ENCODE data around the gene NIN.

NIN gene

DNA sequence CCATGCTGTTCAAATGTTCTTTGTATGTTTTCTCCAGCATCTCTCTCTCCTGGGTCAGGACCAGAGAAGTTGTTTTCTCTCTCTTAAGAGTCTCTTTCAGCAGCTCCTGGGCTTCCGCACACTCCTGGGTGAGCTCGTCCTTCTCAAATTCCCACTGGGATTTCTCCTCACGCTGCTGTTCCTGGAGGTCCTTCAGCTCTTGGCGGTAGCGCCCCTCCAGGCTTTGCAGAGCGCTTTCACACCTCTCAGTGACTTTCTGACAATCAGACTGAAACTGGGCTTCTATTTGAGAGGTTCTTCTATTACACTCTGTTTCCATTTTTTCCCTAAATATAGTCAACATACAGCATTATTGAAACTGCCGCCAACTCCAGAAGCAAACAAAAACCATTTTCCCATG, 72.7 kb downstream of the NIN start:
- no peak for DNase-seq

GRCh38 chr14:50757702-50758101, 73.3 kb downstream of the NIN start:
- DNase-seq, result no peak

GRCh38 chr14:50756300-50756699, 74.7 kb downstream of the NIN start:
- DNase-seq, result no peak

- no peak for DNase-seq
These were observed 80.6 kb downstream of the NIN start for GRCh38 chr14:50750323-50750722.

GRCh38 chr14:50745401-50746058, 85.4 kb downstream of the NIN start:
- DNase-seq, result no peak

DNA sequence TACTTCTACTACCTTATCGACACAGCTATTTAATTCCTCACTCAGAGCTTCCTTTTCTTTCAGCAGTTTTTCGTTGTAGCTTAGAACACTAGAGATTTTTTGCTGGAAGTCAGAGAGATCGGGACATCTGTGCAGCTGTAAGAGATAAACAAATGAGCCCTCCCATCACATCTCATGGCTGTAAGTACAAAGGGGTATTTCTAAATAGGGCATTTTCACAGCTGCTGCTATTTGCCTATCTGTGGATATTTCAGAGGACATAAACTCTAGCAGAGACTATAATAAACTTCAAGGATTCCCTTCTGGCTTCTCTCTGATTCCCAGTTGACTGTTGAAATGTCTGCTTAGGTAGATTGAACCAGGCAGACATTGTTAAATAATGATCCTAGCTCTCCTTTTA, 86.7 kb downstream of the NIN start:
- DNase-seq, result no peak

DNA sequence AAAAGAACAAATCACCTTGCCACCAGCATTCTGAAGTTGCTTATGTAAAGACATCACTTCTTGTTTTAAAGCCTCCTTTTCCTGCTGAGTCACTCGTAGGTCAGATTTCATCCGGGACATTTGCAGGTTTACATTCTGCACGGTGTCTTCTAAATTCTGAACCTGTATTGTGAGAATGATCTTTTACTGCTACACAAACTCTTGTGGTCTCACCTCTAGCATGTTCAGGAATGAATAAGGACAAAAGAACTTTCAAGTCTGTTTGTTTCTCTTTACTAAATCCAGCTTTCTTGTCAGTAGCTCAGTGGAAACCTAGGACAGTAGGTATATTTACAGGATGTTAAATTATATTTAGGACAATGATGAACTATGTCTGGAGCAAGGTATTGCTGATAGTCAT, 89.4 kb downstream of the NIN start:
- no peak for DNase-seq

DNA sequence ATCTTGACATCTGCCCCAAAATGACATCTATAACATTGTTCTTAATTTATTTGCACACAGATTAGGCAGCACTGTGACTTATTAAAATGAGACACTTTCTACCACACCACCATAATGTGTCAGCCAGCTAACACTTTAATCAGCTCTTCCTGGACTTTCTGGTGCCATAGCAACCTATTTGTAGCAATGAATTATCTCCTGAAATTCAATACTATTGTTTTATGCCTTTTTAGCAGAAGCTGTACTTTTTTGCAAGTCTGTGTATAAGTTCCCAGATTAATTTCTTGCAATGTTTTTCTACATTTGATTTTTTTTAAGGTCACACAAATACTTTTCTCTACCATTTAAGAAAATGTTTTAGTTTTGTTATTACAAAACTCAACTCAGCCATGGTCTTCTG, 90.1 kb downstream of the NIN start:
- no peak for DNase-seq

GRCh38 chr14:50739186-50739585, 91.8 kb downstream of the NIN start:
- no peak for DNase-seq

GRCh38 chr14:50736932-50737419, 94.0 kb downstream of the NIN start:
- DNase-seq, result no peak

DNA sequence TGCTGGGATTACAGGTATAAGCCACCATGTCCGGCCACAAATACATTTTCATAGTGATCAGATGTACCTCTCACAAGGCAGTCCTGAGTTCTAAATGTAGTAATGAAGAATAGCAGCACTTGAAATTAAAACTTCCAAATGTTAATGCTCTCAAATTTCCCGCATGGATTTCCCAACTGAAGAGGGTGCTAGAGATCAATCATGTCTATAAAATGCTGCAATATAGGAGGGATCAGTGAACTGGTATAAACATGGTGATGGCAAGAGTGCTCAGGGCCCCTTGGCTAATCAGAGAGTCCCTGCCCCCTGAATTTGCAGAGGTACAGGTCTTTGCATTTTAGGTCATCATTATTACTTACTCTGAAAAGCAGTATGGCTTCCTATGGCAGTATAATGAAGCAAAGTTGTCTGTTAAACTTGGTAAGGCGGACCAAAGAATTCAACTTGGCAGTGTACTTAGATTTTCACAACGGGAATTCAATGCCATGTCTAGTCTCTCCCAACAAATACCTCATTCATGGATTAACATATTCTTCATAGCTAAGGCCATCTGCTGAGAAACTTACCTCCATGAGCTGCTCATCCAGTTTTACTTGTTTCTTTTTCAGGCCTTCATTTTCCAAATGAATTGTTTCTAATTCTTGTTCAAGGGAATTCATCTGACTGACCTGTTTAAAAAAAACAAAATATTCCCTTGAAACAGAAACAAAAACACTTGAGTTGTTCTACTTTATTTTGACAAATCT, 95.8 kb downstream of the NIN start:
- no peak for DNase-seq

GRCh38 chr14:50733494-50733893, 97.5 kb downstream of the NIN start:
- no peak for DNase-seq

DNA sequence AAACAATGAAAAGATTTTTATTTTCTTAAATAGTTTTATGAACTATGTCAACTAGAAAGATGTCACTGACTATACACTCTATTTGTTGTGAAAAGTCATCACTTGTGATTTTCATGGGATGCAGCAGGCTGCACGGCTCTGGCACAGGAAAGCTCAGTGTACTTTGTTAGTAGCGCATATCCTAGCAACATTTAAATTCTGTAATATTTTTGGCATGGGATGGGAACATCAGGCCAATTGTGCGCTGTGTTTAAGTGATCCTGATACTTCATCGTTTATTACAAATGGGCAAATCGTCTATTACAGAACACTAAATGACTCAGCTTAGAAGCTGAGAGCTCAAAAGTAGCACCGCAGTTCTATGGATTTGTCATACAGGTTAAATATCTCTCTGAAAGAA, 102.1 kb downstream of the NIN start:
- no peak for DNase-seq

- no peak for DNase-seq
These were observed 104.4 kb downstream of the NIN start for GRCh38 chr14:50726372-50727107.

DNA sequence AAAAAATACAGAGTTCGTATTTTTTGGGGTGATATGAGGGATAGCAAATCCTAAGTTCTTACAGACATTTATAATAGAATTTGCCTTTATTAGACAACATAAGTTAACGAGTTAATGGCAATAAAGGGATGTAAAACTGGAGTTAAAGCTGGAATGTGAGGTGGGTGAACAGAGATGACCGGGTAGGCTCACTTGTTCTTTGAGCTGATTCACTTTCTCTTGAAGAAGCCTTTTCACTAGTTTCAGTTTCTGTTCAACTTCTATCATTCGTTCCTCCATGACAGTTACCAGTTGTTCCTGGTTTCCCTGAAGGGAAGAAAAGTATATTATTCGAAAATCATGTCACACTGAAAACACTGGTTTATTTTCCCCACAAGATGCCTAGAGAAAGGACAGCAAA, 105.2 kb downstream of the NIN start:
- no peak for DNase-seq

GRCh38 chr14:50719911-50720759, 110.8 kb downstream of the NIN start:
- no peak for DNase-seq

GRCh38 chr14:50718949-50719348, 112.0 kb downstream of the NIN start:
- DNase-seq, result no peak

- no peak for DNase-seq
These were observed 113.2 kb downstream of the NIN start for GRCh38 chr14:50717811-50718210.

- no peak for DNase-seq
These were observed 116.4 kb downstream of the NIN start for GRCh38 chr14:50714450-50715073.

- DNase-seq, result no peak
These were observed 119.9 kb downstream of the NIN start for GRCh38 chr14:50711043-50711442.

- no peak for DNase-seq
These were observed 125.9 kb downstream of the NIN start for GRCh38 chr14:50705026-50705593.

DNA sequence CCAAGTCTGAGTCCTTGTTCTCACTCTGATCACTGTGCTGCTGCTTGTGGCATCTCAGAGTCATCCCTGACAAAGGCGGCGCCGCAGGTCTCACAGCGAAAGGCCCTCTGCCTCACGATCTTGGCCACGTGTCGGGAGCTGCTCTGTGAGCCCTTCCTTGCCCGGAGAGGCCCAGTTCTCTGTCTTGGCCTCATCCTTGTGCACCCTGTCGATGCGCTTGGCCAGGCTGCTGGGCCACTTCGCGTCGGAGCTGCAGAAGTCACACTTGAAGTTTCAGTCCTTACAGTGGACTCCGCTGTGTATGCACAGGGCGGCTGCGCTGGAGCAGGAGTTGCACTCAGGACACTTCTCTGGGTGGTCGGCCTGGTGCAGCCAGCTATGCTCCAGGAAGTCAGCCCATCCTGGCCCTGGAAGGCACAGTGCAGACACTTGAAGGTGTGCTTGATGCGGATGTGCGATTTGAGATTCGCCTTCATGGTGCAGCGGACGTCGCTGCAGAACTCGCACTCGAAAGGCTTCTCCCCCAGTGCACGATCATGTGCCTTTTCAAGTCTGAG, 126.4 kb downstream of the NIN start:
- DNase-seq, result no peak
